CD4-positive, alpha-beta T cell (primary cell): Measurements from ENCODE around the gene CAPS. TPM values are rescaled to one million over a fixed set of nuclear protein-coding genes. Genes with fewer than 3 reads are reported as not detected.

Experiments
- ATAC-seq: fragments of 200-7000 bp; cut with Tn5 transposase; one replicate; pipeline ENCODE4 v1.10.0; 2022; ENCODE audit warnings: mild to moderate bottlenecking; ENCODE audit not compliant: poor library complexity
- CTCF ChIA-PET: fragments of 350-600 bp; sonication (Branson Sonifier 250); formaldehyde crosslinking; loops from one replicate; lab custom pipeline; 2021; ENCODE audit warnings: antibody characterized with exemption, inconsistent platforms; lab: Charles Lee
- POLR2A ChIA-PET: fragments of 350-600 bp; sonication (Branson Sonifier 250); formaldehyde crosslinking; loops from one replicate; lab custom pipeline; 2021; ENCODE audit warnings: antibody characterized with exemption, inconsistent platforms; lab: Charles Lee
- DNase-seq, 14 experiments: peaks; one replicate each; pipeline ENCODE4 v3.0.0-alpha.2; 2013 to 2020; ENCODE audit warnings: mixed read lengths in 2 of 14
- H3K27ac ChIP-seq, 2 donors: one replicate each; pipeline versions ENCODE4 v1.5.1 to v1.7.0; 2013; ENCODE audit warnings: low read length in 2 of 2, low read depth in 1 of 2, mild to moderate bottlenecking in 1 of 2
- H3K27me3 ChIP-seq, 2 experiments: 1 replicate in 1 of 2; 2 replicates in 1 of 2; pipeline versions ENCODE4 v1.6.1 to v1.7.0; 2013; ENCODE audit warnings: low read length in 2 of 2, control low read depth in 1 of 2, mild to moderate bottlenecking in 1 of 2, moderate library complexity in 1 of 2; ENCODE audit not compliant: insufficient read depth in 2 of 2, control insufficient read depth in 1 of 2
- H3K36me3 ChIP-seq: one replicate; pipeline ENCODE4 v1.6.1; 2013; ENCODE audit warnings: low read length, control low read depth; ENCODE audit not compliant: insufficient read depth
- H3K4me1 ChIP-seq: one replicate; pipeline ENCODE4 v1.6.1; 2013; ENCODE audit warnings: low read length, control low read depth; ENCODE audit not compliant: insufficient read depth
- H3K4me3 ChIP-seq: one replicate; pipeline ENCODE4 v1.5.1; 2013; ENCODE audit warnings: mild to moderate bottlenecking, low read length, moderate library complexity
- H3K9me3 ChIP-seq, 2 experiments: 1 replicate in 1 of 2; 2 replicates in 1 of 2; pipeline versions ENCODE4 v1.6.1 to v1.7.0; 2013; ENCODE audit warnings: low read length in 2 of 2, mild to moderate bottlenecking in 2 of 2, control low read depth in 1 of 2, moderate library complexity in 1 of 2; ENCODE audit not compliant: control insufficient read depth in 1 of 2, insufficient read depth in 1 of 2
- H3K27ac Mint-ChIP-seq: one replicate; pipeline ENCODE4 v1.8.0; 2020; ENCODE audit warnings: mixed read lengths
- H3K27me3 Mint-ChIP-seq: one replicate; pipeline ENCODE4 v1.8.0; 2021; ENCODE audit warnings: mixed read lengths
- H3K36me3 Mint-ChIP-seq: one replicate; pipeline ENCODE4 v1.8.0; 2021; ENCODE audit warnings: low read depth, mixed read lengths
- H3K4me1 Mint-ChIP-seq: one replicate; pipeline ENCODE4 v1.8.0; 2021; ENCODE audit warnings: low read depth, mixed read lengths
- H3K4me3 Mint-ChIP-seq: one replicate; pipeline ENCODE4 v1.8.0; 2020; ENCODE audit warnings: mild to moderate bottlenecking, mixed read lengths
- H3K9me3 Mint-ChIP-seq: one replicate; pipeline ENCODE4 v1.8.0; 2020; ENCODE audit warnings: mixed read lengths
- CTCF ChIP-seq: fragments of 200-600 bp; IDR thresholded peaks from one replicate; pipeline ENCODE4 v1.8.0; 2022; ENCODE audit warnings: antibody characterized with exemption, mild to moderate bottlenecking
- intact Hi-C, 2 experiments: fragments of 100-400 bp; cut with DNase I in 1 of 2; cut with micrococcal nuclease in 1 of 2; formaldehyde crosslinking; loops; one replicate each; pipeline versions ENCODE4 v1.15.1 to v1.9.0; 2023 to 2025; cut with DNase I, micrococcal nuclease
- total RNA-seq, 174 experiments: library from RNA in 2 of 174; stranded (reverse) in 2 of 174; gene quantifications; one replicate each; pipeline ENCODE4 v1.2.3 and lab custom pipeline; 2021 to 2026

CAPS gene
- total RNA-seq, 2 experiments from 2014 or later = 43.2 to 44.2 TPM

DNA sequence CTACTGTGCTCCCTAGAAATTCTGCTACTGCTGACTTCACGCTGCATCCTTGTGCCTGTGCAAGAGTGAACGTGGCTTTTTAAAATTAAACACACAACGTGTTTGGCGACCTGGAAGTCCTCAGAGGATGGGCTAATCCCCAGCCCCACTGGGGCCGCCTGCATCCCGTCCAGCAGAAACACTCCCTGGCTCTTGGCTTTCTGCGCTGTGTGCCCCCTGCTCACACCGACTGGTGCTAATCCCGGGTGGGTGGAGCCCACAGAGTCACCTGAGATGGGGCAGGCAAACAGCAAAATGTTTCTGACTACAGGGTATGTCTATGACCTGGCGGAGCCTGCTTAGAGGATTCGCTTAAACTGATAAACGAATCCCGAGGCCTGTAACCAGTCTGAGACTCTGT lies 15.1 kb downstream of the CAPS start:
- no peak overlapping the region for H3K4me3 ChIP-seq
- peaks cover 85% of the 10 kb centered on the region for H3K36me3 Mint-ChIP-seq

DNA sequence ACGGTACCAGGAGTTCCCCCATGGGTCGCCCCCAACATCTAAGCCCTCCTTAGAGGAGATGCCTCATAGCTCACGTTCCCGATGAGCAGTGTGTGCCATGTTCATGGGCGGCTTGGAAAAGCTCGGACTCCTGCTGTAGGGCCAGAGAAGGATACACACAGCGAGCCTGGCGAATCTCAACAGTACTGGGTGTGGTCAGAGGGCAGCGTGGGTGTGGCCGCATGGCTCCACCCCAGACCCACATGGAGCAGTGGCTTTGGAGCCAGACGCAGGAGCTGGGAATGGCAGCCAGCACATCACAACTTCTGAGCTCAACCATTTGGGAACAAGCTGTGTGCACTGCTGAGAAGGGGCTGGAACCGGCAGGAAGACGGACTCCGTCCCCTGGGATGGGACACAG lies 15.6 kb downstream of the CAPS start:
- intact Hi-C loops = no loop called here
- Histone ChIP-seq H3K4me3 (no peak overlapping the region), H3K4me1 (no peaks in the 10 kb centered on the region), H3K36me3 (peaks cover 95% of the 10 kb centered on the region), H3K27me3 (no peaks in the 10 kb centered on the region), H3K27ac (no peak overlapping the region), H3K9me3 (no peaks in the 10 kb centered on the region)
- no peaks in the 10 kb centered on the region for H3K9me3 Mint-ChIP-seq
- H3K27me3 Mint-ChIP-seq = no peaks in the 10 kb centered on the region
- no peak for ATAC-seq
- ChIA-PET POLR2A (no interaction called here), CTCF (no interaction called here)
- H3K36me3 Mint-ChIP-seq = peaks cover 85% of the 10 kb centered on the region
- H3K4me3 Mint-ChIP-seq = no peak overlapping the region
- no peak for DNase-seq
- no peaks in the 10 kb centered on the region for H3K4me1 Mint-ChIP-seq
- TF ChIP-seq CTCF = no peak
- H3K27ac Mint-ChIP-seq = no peak overlapping the region

More for the DNA sequence above, 15.1 kb downstream of the CAPS start:
- H3K4me1 Mint-ChIP-seq = no peaks in the 10 kb centered on the region
- Histone ChIP-seq H3K9me3 (no peaks in the 10 kb centered on the region), H3K4me1 (no peaks in the 10 kb centered on the region), H3K27me3 (no peaks in the 10 kb centered on the region), H3K36me3 (peaks cover 98% of the 10 kb centered on the region), H3K27ac (no peak overlapping the region)
- DNase-seq (no peak), ATAC-seq (no peak)
- ChIA-PET CTCF (no interaction called here), POLR2A (no interaction called here)
- no peaks in the 10 kb centered on the region for H3K9me3 Mint-ChIP-seq
- H3K4me3 Mint-ChIP-seq = no peak overlapping the region
- no peaks in the 10 kb centered on the region for H3K27me3 Mint-ChIP-seq
- intact Hi-C loops = no loop called here
- TF ChIP-seq CTCF = no peak
- no peak overlapping the region for H3K27ac Mint-ChIP-seq

- H3K4me1 Mint-ChIP-seq = no peaks in the 10 kb centered on the region
- ChIA-PET POLR2A (no interaction called here), CTCF (no interaction called here)
- H3K27ac Mint-ChIP-seq = no peak overlapping the region
- H3K27me3 Mint-ChIP-seq = no peaks in the 10 kb centered on the region
- no peaks in the 10 kb centered on the region for H3K9me3 Mint-ChIP-seq
- DNase-seq (no peak), ATAC-seq (no peak)
- no peak overlapping the region for H3K4me3 Mint-ChIP-seq
- intact Hi-C loops = no loop called here
- no peaks in the 10 kb centered on the region for H3K9me3 ChIP-seq
- H3K4me1 ChIP-seq = no peaks in the 10 kb centered on the region
- H3K27me3 ChIP-seq = no peaks in the 10 kb centered on the region
- peaks cover 87% of the 10 kb centered on the region for H3K36me3 Mint-ChIP-seq
- no peak for TF ChIP-seq CTCF
- H3K36me3 ChIP-seq = peaks cover 94% of the 10 kb centered on the region
- no peak overlapping the region for H3K27ac ChIP-seq
- no peak overlapping the region for H3K4me3 ChIP-seq
Measured at GRCh38 chr19:5931251-5931650, 17.2 kb downstream of the CAPS start.
